ENCODE measurements around the gene STXBP5L.
"Not testable (repeated sequence)": the region's sequence is repeated elsewhere in the genome, so short reads cannot be mapped to it uniquely, and the experiment has no call there.

Gene STXBP5L

DNA sequence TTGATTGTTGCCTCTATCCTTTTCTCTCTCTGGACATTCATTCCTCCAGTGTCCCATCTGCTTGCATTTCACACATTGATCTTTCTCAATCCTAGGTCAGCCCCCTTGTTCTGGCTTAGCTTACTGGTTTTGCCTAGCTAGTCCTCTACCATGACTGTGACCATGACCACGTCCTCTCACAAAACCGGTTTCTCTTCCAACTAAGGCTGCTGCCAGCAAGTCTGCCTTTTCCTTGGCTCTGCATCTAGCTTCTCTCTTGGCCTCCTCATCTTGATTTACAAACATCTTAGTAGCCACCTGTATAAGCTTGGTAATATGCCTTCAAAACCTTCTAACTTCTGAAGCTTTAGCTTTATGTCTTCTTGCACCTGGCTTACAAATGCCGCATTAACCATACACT, 167.2 kb downstream of the STXBP5L start:
- TF ChIP-seq, protein P1, sequence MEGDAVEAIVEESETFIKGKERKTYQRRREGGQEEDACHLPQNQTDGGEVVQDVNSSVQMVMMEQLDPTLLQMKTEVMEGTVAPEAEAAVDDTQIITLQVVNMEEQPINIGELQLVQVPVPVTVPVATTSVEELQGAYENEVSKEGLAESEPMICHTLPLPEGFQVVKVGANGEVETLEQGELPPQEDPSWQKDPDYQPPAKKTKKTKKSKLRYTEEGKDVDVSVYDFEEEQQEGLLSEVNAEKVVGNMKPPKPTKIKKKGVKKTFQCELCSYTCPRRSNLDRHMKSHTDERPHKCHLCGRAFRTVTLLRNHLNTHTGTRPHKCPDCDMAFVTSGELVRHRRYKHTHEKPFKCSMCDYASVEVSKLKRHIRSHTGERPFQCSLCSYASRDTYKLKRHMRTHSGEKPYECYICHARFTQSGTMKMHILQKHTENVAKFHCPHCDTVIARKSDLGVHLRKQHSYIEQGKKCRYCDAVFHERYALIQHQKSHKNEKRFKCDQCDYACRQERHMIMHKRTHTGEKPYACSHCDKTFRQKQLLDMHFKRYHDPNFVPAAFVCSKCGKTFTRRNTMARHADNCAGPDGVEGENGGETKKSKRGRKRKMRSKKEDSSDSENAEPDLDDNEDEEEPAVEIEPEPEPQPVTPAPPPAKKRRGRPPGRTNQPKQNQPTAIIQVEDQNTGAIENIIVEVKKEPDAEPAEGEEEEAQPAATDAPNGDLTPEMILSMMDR (IDR thresholded peaks at IDR 0.05): no peak
- Histone ChIP-seq H3K36me3 (no peaks in the 10 kb centered on the region), H3K27ac (no peak overlapping the region), H3K4me3 (ENCODE audit: low read depth in 1 of 2, low read length in 1 of 2) (no peak overlapping the region), H3K4me1 (ENCODE audit: control insufficient read depth in 1 of 2, insufficient read depth in 1 of 2, low read depth in 1 of 2, low read length in 1 of 2) (no peaks in the 10 kb centered on the region), H3K9me3 (no peaks in the 10 kb centered on the region), H3K27me3 (no peaks in the 10 kb centered on the region)

DNA sequence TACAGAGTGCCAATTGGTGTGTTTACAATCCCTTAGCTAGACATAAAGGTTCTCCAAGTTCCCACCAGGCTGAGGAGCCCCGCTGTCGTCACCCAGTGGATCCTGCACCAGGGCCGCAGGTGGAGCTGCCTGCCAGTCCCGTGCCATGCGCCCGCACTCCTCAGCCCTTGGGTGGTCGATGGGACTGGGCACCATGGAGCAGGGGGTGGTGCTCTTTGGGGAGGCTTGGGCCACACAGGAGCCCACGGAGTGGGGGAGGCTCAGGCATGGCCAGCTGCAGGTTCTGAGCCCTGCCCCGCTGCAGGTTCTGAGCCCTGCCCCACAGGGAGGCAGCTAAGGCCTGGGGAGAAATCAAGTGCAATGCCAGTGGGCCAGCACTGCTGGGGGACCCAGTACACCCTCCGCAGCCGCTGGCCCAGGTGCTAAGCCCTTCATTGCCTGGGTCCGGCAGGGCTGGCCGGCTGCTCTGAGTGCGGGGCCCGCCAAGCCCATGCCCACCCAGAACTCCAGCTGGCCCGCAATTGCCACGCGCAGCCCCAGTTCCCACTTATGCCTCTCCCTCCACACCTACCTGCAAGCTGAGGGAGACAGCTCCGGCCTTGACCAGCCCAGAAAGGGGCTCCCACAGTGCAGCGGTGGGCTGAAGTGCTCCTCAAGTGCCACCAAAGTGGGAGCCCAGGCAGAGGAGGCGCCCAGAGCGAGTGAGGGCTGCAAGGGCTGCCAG, 170.5 kb downstream of the STXBP5L start:
- H3K9me3 ChIP-seq; H3K36me3 ChIP-seq; H3K4me1 ChIP-seq (ENCODE audit: control insufficient read depth in 1 of 2, insufficient read depth in 1 of 2, low read depth in 1 of 2, low read length in 1 of 2); H3K27me3 ChIP-seq; H3K4me3 ChIP-seq (ENCODE audit: low read depth in 1 of 2, low read length in 1 of 2); H3K27ac ChIP-seq: not testable (repeated sequence)

DNA sequence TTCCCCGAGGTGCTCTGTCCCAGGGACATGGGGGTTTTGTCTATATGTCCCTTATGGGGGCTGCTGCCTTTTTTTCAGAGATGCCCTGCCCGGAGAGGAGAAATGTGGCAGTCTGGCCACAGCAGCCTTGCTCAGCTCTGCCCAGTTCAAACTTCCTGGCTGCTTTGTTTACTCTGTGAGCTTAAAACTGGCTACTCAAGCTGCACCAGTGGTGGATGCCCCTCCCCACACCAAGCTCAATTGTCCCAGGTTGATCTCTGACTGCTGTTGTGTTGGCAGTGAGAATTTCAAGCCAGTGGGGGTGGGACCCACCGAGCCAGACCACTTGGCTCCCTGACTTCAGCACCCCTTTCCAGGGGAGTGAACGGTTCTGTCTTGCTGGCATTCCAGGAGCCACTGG, 188.9 kb downstream of the STXBP5L start:
- TF ChIP-seq, protein P1 (IDR thresholded peaks at IDR 0.05): no peak
- Histone ChIP-seq H3K4me3 (ENCODE audit: low read depth in 1 of 2, low read length in 1 of 2) (no peak overlapping the region), H3K27me3 (no peaks in the 10 kb centered on the region), H3K27ac (no peak overlapping the region), H3K36me3 (no peaks in the 10 kb centered on the region), H3K9me3 (no peaks in the 10 kb centered on the region), H3K4me1 (ENCODE audit: control insufficient read depth in 1 of 2, insufficient read depth in 1 of 2, low read depth in 1 of 2, low read length in 1 of 2) (no peaks in the 10 kb centered on the region)

DNA sequence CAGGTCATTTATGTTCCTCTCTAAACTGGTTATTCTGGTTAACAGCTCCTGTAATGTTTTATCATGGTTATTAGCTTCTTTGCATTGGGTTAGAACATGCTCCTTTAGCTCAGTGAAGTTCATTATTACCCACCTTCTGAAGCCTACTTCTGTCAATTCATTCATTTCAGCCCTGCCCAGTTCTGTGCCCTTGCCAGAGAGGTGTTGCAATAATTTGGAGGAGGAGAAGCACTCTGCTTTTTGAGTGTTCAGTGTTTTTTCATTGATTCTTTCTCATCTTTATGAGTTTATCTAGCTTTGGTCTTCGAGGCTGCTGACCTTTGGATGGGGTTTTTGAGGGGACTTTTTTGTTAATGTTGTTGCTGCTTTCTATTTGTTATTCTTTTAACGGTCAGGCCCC, 203.1 kb downstream of the STXBP5L start:
- not testable (repeated sequence) for H3K27me3 ChIP-seq, H3K9me3 ChIP-seq, H3K36me3 ChIP-seq

DNA sequence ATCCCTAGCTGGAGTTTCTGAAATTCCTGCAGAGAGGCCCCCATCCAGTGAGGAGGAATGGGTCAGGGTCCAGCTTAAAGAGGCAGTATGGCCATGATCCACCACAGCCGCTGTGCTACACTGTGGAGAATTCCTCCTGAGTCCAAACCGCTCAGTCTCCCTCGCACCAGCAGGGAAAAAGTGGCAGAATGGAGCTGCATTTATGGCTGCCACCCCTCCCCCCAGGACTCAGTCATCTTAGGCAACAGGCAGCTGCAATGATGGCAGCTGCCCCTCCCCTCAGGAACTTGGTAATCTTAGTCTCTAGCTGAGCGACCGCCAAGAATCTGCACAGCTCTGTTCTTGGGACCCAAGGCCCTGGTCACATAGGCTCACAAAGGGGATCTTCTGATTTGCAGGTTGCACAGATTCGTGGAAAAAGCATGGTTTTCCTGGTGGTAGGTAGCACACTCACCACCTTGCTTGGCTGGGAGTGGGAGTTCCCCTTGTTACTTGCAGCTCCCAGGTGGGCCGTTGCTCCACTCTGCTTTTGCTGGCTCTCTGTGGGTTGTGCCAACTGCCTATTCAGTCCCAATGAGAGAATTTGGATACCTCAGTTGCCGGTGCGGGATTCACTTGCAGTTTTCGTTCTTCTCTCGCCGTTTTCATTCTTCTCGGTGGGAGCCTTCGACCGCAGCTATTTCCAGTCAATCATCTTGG, 204.1 kb downstream of the STXBP5L start:
- H3K4me1 ChIP-seq (ENCODE audit: control insufficient read depth in 1 of 2, insufficient read depth in 1 of 2, low read depth in 1 of 2, low read length in 1 of 2): no peaks in the 10 kb centered on the region
- H3K27me3 ChIP-seq: no peaks in the 10 kb centered on the region
- TF ChIP-seq, protein P1 (IDR thresholded peaks at IDR 0.05): no peak
- H3K27ac ChIP-seq: no peak overlapping the region
- no peak overlapping the region for H3K4me3 ChIP-seq (ENCODE audit: low read depth in 1 of 2, low read length in 1 of 2)
- no peaks in the 10 kb centered on the region for H3K36me3 ChIP-seq
- H3K9me3 ChIP-seq: no peaks in the 10 kb centered on the region

More for the DNA sequence above, 203.1 kb downstream of the STXBP5L start:
- not testable (repeated sequence) for H3K4me1 ChIP-seq (ENCODE audit: control insufficient read depth in 1 of 2, insufficient read depth in 1 of 2, low read depth in 1 of 2, low read length in 1 of 2); H3K27ac ChIP-seq; H3K4me3 ChIP-seq (ENCODE audit: low read depth in 1 of 2, low read length in 1 of 2)

DNA sequence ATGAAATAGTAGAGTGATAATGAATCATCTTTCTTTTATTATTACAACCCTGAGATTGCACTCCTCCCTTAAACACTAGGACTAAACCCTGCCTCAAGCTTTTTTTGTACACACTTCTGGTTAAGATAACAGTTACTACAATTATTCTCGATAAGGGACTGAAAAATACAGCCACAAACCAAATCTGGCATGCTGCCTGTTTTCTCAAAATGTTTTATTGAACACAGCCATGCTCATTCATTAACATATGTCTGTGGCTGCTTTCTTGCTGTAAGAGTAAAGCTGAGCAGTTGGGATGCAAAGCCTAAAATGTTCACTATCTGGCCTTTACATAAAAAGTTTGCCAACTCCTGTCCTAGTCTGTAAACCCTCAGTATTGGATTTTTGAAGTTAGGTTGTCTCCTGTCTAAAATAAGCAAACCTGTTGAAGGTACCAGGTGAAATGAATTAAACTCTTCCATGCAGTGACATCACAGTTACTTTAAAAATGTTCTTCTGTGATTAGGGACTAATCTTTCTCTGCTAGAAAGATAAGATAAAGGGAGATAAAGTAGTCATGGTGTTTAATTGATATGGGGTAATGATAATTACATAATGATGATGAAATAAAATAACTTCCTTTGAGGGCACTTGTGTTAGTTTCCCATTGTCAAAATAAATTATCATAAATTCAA, 218.2 kb downstream of the STXBP5L start:
- TF ChIP-seq, protein P1 (IDR thresholded peaks at IDR 0.05): no peak
- Histone ChIP-seq H3K4me3 (ENCODE audit: low read depth in 1 of 2, low read length in 1 of 2) (no peak overlapping the region), H3K36me3 (no peaks in the 10 kb centered on the region), H3K27ac (no peak overlapping the region), H3K9me3 (no peaks in the 10 kb centered on the region), H3K27me3 (no peaks in the 10 kb centered on the region), H3K4me1 (ENCODE audit: control insufficient read depth in 1 of 2, insufficient read depth in 1 of 2, low read depth in 1 of 2, low read length in 1 of 2) (no peaks in the 10 kb centered on the region)

Measured in neutrophil (primary cell).